B cell (primary cell): ENCODE measurements around the gene EXOC4. TPM values are rescaled to one million over a fixed set of nuclear protein-coding genes. Genes with fewer than 3 reads are reported as not detected.

Experiments
- ATAC-seq: fragments of 200-7000 bp; cut with Tn5 transposase; one replicate; pipeline ENCODE4 v1.10.0; 2021; ENCODE audit warnings: low read depth, mild to moderate bottlenecking, moderate number of reproducible peaks, moderate library complexity
- CTCF ChIA-PET: fragments of 350-600 bp; sonication (Branson Sonifier 250); formaldehyde crosslinking; loops from one replicate; lab custom pipeline; 2021; ENCODE audit warnings: antibody characterized with exemption, inconsistent platforms; lab: Charles Lee
- POLR2A ChIA-PET: fragments of 350-600 bp; sonication (Branson Sonifier 250); formaldehyde crosslinking; loops from one replicate; lab custom pipeline; 2021; ENCODE audit warnings: antibody characterized with exemption; lab: Charles Lee
- DNase-seq: peaks from one replicate; pipeline ENCODE4 v3.0.0; 2013
- H2AFZ ChIP-seq: 2 replicates; pipeline ENCODE4 v1.6.1; 2012; ENCODE audit warnings: mild to moderate bottlenecking, low read depth, low read length; ENCODE audit not compliant: insufficient read depth, poor library complexity, severe bottlenecking
- H3K27ac ChIP-seq, 2 donors: 1 replicate in 1 of 2; 2 replicates in 1 of 2; pipeline ENCODE4 v1.5.1; 2012 to 2013; ENCODE audit warnings: low read length in 2 of 2, mild to moderate bottlenecking in 2 of 2, moderate library complexity in 1 of 2
- H3K27me3 ChIP-seq, 4 experiments: fragments of 200-600 bp in 1 of 4; sonication (generic) in 1 of 4; replicated peaks in 1 of 4; 1 replicate in 2 of 4; 2 replicates in 2 of 4; pipeline versions ENCODE4 v1.6.1 to v1.7.0; 2013 to 2016; ENCODE audit warnings: low read length in 3 of 4, mild to moderate bottlenecking in 2 of 4, mixed read lengths in 1 of 4, moderate library complexity in 1 of 4; ENCODE audit not compliant: insufficient read depth in 4 of 4, control insufficient read depth in 3 of 4; ENCODE audit errors: control extremely low read depth in 1 of 4
- H3K36me3 ChIP-seq, 2 experiments: replicated peaks in 1 of 2; 1 replicate in 1 of 2; 2 replicates in 1 of 2; pipeline versions ENCODE4 v1.6.1 to v1.7.1; 2013; ENCODE audit warnings: low read length in 1 of 2; ENCODE audit not compliant: insufficient read depth in 2 of 2, control insufficient read depth in 1 of 2; ENCODE audit errors: control extremely low read depth in 1 of 2, extremely low read depth in 1 of 2
- H3K4me1 ChIP-seq, 2 donors: fragments of 200-600 bp in 1 of 2; sonication (generic) in 1 of 2; 1 replicate in 1 of 2; 2 replicates in 1 of 2; pipeline versions ENCODE4 v1.5.1 to v1.6.1; 2013 to 2017; ENCODE audit warnings: low read length in 2 of 2; ENCODE audit not compliant: control insufficient read depth in 2 of 2, insufficient read depth in 2 of 2
- H3K4me2 ChIP-seq: replicated peaks from 2 replicates; pipeline ENCODE3; 2012; ENCODE audit warnings: mild to moderate bottlenecking, low read depth, low read length; ENCODE audit not compliant: poor library complexity, severe bottlenecking
- H3K4me3 ChIP-seq, 5 experiments: fragments of 200-600 bp in 1 of 5; sonication (generic) in 1 of 5; 1 replicate in 3 of 5; 2 replicates in 2 of 5; pipeline versions ENCODE4 v1.5.1 to v1.7.0; 2011 to 2016; ENCODE audit warnings: low read length in 4 of 5, mild to moderate bottlenecking in 4 of 5, low read depth in 2 of 5, control low read depth in 1 of 5, moderate library complexity in 1 of 5; ENCODE audit not compliant: insufficient read depth in 1 of 5; ENCODE audit errors: control extremely low read depth in 1 of 5, extremely low read depth in 1 of 5
- H3K79me2 ChIP-seq: fragments of 200-600 bp; sonication (generic); one replicate; pipeline ENCODE4 v1.6.0; 2016; ENCODE audit warnings: low read length; ENCODE audit not compliant: control insufficient read depth, insufficient read depth
- H3K9ac ChIP-seq: fragments of 200-600 bp; sonication (generic); 2 replicates; pipeline ENCODE4 v1.6.1; 2017; ENCODE audit warnings: mild to moderate bottlenecking, low read length, moderate library complexity
- H3K9me3 ChIP-seq, 3 donors: one replicate each; pipeline versions ENCODE4 v1.6.1 to v1.7.1; 2013; ENCODE audit warnings: low read length in 2 of 3; ENCODE audit not compliant: control insufficient read depth in 2 of 3, insufficient read depth in 1 of 3; ENCODE audit errors: control extremely low read depth in 1 of 3
- H4K20me1 ChIP-seq: 2 replicates; pipeline ENCODE4 v1.6.0; 2012; ENCODE audit warnings: mild to moderate bottlenecking, low read length; ENCODE audit not compliant: insufficient read depth, control insufficient read depth, poor library complexity, severe bottlenecking
- H3K27ac Mint-ChIP-seq: one replicate; pipeline ENCODE4 v1.8.0; 2021; ENCODE audit warnings: mixed read lengths
- H3K27me3 Mint-ChIP-seq: one replicate; pipeline ENCODE4 v1.8.0; 2021; ENCODE audit warnings: mixed read lengths
- H3K4me1 Mint-ChIP-seq: one replicate; pipeline ENCODE4 v1.8.0; 2021; ENCODE audit warnings: mixed read lengths
- H3K4me3 Mint-ChIP-seq: one replicate; pipeline ENCODE4 v1.8.0; 2021; ENCODE audit warnings: mixed read lengths
- H3K9me3 Mint-ChIP-seq: one replicate; pipeline ENCODE4 v1.8.0; 2022; ENCODE audit warnings: mixed read lengths; ENCODE audit not compliant: insufficient read depth
- CTCF ChIP-seq: fragments of 200-600 bp; IDR thresholded peaks from one replicate; pipeline ENCODE4 v1.8.0; 2022; ENCODE audit warnings: antibody characterized with exemption, mild to moderate bottlenecking
- EZH2 ChIP-seq: IDR thresholded peaks from 2 replicates; pipeline ENCODE4 v1.6.1; 2012; ENCODE audit warnings: borderline replicate concordance, low read depth, mild to moderate bottlenecking, moderate library complexity, low read length; ENCODE audit not compliant: insufficient read depth, poor library complexity, severe bottlenecking
- WGBS: methylation state at CpG from one replicate; pipeline ENCODE4 v1.1.5; 2013; ENCODE audit warnings: missing lambda C conversion rate; ENCODE audit not compliant: insufficient coverage; 5-methylcytosine and 5-hydroxymethylcytosine counted together
- intact Hi-C: fragments of 100-400 bp; cut with micrococcal nuclease; formaldehyde crosslinking; loops from one replicate; pipeline ENCODE4 v1.10.0; 2022
- polyA plus RNA-seq: library from polyadenylated mRNA; depleted of rRNA; stranded (reverse); fragments of >200 nt; gene quantifications from 2 replicates; pipeline ENCODE4 v1.2.3, GENCODE V29; 2012
- total RNA-seq, 2 donors: library from RNA; stranded (reverse); fragments of 120-200 nt in 1 of 2; gene quantifications; 1 replicate in 1 of 2; 2 replicates in 1 of 2; pipeline versions ENCODE4 v1.2.3 to v1.2.4, GENCODE V29; 2013 to 2022

EXOC4 gene
- total and polyA plus RNA-seq, 2 donors (not counting 1 experiment from before 2014, with no cell fraction given) = 16.7 to 135 TPM

GRCh38 chr7:133885213-133885612 lies 632.3 kb downstream of the EXOC4 start:
- Histone ChIP-seq H3K4me1 (no peaks in the 10 kb centered on the region), H2AFZ (no peak overlapping the region), H3K27me3 (no peaks in the 10 kb centered on the region), H3K36me3 (no peaks in the 10 kb centered on the region), H3K9me3 (no peaks in the 10 kb centered on the region), H4K20me1 (no peaks in the 10 kb centered on the region), H3K4me2 (no peak overlapping the region), H3K27ac (no peak overlapping the region), H3K79me2 (no peaks in the 10 kb centered on the region), H3K4me3 (no peak overlapping the region), H3K9ac (no peak overlapping the region)
- Mint-ChIP-seq H3K4me3 (no peak overlapping the region), H3K27me3 (no peaks in the 10 kb centered on the region), H3K27ac (no peak overlapping the region), H3K4me1 (no peaks in the 10 kb centered on the region), H3K9me3 (no peaks in the 10 kb centered on the region)
- no peak for ATAC-seq
- intact Hi-C loops = no loop called here
- DNase-seq = no peak
- CTCF ChIA-PET = no interaction called here
- no CpG with 5 or more reads among the region's 5 CpGs for WGBS
- no peak for TF ChIP-seq EZH2
- no peak for TF ChIP-seq CTCF
- POLR2A ChIA-PET = no interaction called here

GRCh38 chr7:133886086-133886485 lies 633.2 kb downstream of the EXOC4 start:
- no peak for ATAC-seq
- Mint-ChIP-seq H3K4me3 (no peak overlapping the region), H3K4me1 (no peaks in the 10 kb centered on the region), H3K27ac (no peak overlapping the region), H3K27me3 (no peaks in the 10 kb centered on the region), H3K9me3 (no peaks in the 10 kb centered on the region)
- Histone ChIP-seq H3K4me1 (no peaks in the 10 kb centered on the region), H4K20me1 (no peaks in the 10 kb centered on the region), H3K9ac (no peak overlapping the region), H3K36me3 (no peaks in the 10 kb centered on the region), H3K27ac (no peak overlapping the region), H3K9me3 (no peaks in the 10 kb centered on the region), H3K27me3 (no peaks in the 10 kb centered on the region), H3K79me2 (no peaks in the 10 kb centered on the region), H3K4me2 (no peak overlapping the region), H3K4me3 (no peak overlapping the region), H2AFZ (no peak overlapping the region)
- ChIA-PET POLR2A (no interaction called here), CTCF (no interaction called here)
- no peak for DNase-seq
- intact Hi-C loops = no loop called here
- WGBS = no CpG with 5 or more reads among the region's 3 CpGs
- TF ChIP-seq EZH2 = no peak
- no peak for TF ChIP-seq CTCF
